ENCODE results near the gene CADPS2. TPM values are rescaled to one million over a fixed set of nuclear protein-coding genes. Genes with fewer than 3 reads are reported as not detected.

CADPS2 gene
- total and polyA plus RNA-seq, 4 donors: 5.6 to 41.1 (median 11.0) TPM

GRCh38 chr7:122578350-122578749 is 307.9 kb downstream of the CADPS2 start (continued):
- TF ChIP-seq REST (IDR thresholded peaks at IDR 0.05) (no peak), ZBTB33 (IDR thresholded peaks at IDR 0.05) (no peak), ATF3 (IDR thresholded peaks at IDR 0.05) (no peak)

- Histone ChIP-seq H3K27ac (ENCODE audit: low read depth in 1 of 2, low read length in 2 of 2) (no peak overlapping the region), H3K27me3 (ENCODE audit: control insufficient read depth in 4 of 4, insufficient read depth in 4 of 4, low read length in 3 of 4) (no peaks in the 10 kb centered on the region), H3K4me3 (ENCODE audit: low read depth in 1 of 3, low read length in 3 of 3) (no peak overlapping the region), H3K9ac (ENCODE audit: low read depth in 1 of 2, low read length in 2 of 2) (no peak overlapping the region), H3K9me3 (ENCODE audit: control insufficient read depth in 4 of 4, low read length in 3 of 4) (no peaks in the 10 kb centered on the region), H3K4me1 (ENCODE audit: control insufficient read depth in 4 of 4, insufficient read depth in 4 of 4, low read length in 3 of 4) (peaks cover 0 to 2% (median 0%) of the 10 kb centered on the region in 4 donors), H3K36me3 (ENCODE audit: control insufficient read depth in 4 of 4, insufficient read depth in 3 of 4, low read depth in 1 of 4, low read length in 3 of 4) (no peaks in the 10 kb centered on the region)
- no peak for DNase-seq (ENCODE audit: low spot score)
- 85% methylated on average over 4 of the region's 4 CpGs for WGBS
- TF ChIP-seq SP1 (IDR thresholded peaks at IDR 0.05): no peak
- no peak for TF ChIP-seq MAX (IDR thresholded peaks at IDR 0.05)
- no peak for TF ChIP-seq GABPA (IDR thresholded peaks at IDR 0.05 in 1 of 2, conservative IDR thresholded peaks at IDR 0.05 in 1 of 2)
- TF ChIP-seq TAF1 (conservative IDR thresholded peaks at IDR 0.05): no peak
- TF ChIP-seq ZBTB33 (IDR thresholded peaks at IDR 0.05): no peak
- no peak for TF ChIP-seq YY1 (IDR thresholded peaks at IDR 0.05)
- no peak for TF ChIP-seq CTCF (IDR thresholded peaks at IDR 0.05; ENCODE audit: low read depth, low read length, missing input control)
- TF ChIP-seq NR2F2 (IDR thresholded peaks at IDR 0.05): no peak
- TF ChIP-seq FOXA1 (IDR thresholded peaks at IDR 0.05): no peak
Measured at GRCh38 chr7:122577449-122578003, 308.7 kb downstream of the CADPS2 start.

Measured in liver (tissue), 9 donors.